Activated T-cell treated with anti-CD3 and anti-CD28 coated beads for 4 hours (primary cell): ENCODE measurements around the gene SC5D.

Experiments
- DNase-seq: peaks from one replicate; pipeline ENCODE4 v3.0.0-alpha.2; 2020

Gene SC5D

DNA sequence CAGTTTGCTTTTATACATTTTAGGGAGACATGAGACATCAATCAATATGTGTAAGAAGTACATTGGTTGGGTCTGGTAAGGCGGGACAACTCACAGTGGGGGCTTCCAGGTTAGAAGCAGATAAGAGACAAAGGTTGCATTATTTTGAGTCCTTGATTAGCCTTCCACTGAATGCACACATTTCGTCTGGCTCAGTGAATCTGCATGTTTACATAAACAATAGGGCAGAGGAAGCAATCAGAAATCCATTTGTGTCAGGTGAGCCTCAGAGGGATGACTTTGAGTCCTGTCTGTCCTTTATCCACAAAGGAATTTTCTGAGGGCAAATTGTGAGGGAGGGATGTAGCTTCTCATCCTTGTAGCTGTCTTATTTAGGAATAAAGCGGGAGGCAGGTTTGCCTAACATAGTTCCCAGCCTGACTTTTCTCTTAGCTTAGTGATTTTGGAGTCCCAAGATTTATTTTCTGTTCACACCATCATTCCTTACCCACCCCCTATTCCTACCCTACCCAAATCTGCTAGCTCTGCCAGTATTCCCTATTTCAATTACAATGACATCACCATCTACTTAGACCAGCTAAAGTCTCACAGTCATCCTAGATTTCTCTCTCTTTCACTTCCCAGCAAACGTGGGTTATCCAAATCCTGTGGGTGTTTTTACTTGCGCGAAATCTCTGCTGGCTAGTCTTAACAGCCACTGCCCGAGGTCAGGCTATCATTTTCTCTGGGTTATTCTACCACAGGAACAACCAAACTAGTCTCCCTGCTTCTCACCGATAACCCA lies 2.9 kb downstream of the SC5D start:
- DNase-seq = no peak

DNA sequence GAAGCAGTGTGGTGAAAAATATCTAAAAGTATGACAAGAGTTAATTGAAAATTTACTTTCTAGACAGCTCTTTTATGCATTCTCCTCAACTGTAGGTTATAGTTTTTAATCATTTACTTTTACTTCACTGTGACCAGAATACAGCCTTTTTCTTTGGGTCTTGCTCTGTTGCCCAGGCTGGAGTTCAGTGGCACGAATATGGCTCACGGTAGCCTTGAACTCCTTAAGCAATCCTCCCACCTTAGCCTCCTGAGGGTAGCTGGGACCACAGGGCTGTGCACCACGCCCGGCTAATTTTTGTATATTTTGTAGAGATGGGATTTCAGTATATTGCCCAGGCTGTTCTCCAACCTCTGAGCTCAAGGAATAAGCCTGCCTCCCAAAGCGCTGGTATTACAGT lies 5.3 kb downstream of the SC5D start:
- DNase-seq = no peak

DNA sequence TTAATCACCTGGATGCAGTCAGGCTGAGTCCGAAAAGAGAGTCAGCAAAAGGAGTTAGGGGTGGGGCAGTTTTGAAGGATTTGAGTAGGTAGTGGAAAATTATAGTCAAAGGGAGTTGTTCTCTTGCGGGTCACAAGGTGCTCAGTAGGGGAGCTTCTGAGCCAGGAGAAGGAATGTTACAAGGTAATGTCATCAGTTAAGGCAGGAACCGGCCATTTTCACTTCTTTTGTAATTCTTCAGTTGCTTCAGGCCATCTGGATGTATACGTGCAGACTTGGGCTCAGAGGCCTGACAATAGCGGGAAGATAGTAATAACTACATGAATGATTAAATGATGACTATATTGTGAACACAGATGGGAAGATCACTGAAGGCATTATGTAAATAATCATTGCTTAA lies 6.2 kb downstream of the SC5D start:
- DNase-seq = no peak

DNA sequence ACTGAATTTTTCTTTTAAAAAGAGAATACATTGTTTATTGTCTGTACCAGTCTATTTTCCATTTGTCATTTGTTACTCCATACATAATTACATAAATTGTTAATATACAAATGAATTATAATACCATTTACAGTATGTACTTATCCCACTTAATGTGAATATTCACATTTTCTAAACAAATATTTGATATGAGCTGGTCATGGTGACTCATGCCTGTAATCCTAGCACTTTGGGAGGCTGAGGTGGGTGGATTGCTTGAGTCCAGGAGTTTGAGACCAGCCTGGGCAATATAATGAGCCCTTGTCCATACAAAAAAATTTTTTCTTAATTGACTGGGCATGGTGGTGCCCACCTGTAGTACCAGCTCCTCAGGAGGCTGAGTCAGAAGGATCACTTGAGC lies 6.8 kb downstream of the SC5D start:
- DNase-seq = no peak

DNA sequence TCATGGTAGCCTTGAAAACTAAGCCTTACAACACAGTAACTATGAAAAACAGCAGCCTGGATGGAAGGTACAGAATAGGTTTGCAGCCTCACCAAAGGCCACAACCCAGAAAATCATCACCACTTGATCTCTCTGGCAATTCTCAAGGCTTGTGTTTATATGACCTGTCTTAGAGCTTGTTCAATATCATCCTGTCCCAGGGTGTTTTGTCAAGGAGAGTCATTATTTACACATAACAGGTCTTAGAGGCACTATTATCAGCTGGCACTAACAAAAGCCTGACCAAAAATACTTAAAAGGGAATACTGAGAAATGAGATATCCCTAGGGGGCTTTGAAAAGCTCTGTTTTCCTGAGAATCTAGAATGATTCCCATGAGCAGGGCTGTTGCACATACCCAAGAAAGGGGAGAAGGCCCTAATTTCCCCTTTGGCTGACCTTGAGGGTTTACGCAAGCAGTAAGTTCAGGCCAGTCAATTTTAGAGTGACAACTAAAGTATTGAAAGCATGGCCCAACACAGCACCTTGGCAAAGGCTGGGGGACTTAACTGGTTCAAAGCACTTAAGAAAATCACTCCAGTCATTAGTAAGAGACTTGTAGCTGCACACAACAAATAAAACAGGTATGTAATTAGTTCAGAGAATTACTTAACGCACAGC lies 7.9 kb downstream of the SC5D start:
- no peak for DNase-seq

DNA sequence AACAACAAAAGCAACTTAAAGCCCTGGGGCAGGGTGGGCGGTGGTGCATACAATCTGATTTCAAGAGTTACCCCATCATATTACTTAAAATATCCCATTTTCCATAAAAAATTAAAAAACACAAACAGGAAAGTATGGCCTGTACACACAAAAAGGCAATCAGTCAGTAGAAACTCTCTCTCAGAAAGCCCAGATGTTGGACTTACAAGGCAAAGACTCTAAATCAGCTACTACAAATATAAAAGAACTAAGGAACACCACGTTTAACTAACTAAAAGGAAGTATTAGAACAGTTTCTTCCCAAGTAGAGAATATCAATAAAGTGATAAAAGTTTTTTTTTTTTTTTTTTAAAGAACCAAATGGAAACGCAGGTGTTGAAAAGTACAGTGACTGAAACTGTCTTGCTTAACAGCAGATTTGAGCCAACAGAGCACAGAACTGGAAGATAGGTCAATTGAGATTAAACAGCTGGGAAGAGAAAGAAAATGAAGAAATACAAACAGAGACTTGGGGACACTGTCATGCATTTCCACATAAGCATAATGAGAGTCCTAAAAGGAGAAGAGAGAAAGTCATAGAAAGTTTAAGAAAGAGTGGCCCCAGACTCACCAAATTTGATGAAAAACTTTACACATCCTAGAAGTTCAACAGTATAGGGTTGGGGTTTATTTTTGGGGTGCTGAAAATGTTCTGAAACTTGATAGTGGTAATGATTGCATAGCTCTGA lies 8.6 kb downstream of the SC5D start:
- DNase-seq = no peak

DNA sequence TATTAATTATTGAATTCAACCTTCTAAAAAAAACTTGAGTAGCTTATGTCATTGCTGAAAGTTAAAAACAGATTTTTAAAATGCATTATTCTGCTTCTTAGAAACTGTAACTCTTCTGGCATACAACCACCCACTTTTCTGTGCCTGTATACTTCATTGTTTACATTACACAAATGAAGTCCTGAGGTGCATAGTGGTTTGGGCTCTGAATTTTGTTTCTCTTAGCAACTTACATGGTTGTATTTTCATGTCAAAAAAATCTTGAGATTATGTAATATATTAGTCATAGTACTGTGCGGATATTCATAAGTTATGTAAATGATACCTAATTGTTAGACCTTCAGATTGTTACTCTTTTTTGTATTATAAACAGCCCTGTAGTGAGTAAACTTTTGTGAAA lies 12.2 kb downstream of the SC5D start:
- DNase-seq = no peak

DNA sequence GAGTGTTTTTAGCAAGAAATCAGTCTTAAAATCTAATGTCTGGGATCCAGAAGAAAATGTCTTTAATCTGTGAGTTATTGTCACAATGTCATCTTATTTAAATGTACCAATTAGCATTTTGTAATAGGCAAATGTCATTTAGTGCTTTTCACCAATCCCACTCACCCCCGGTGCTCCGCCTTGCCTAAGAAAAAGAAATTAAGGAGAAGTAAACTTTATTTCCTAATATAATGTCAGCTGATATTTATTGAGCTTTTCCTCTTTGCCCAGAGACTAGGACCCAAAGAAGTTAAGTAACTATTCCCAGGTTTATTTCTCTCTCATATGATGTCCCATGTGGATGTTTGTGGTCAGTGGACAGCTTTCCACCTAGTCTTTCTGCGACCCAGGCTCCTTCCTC lies 16.2 kb downstream of the SC5D start:
- DNase-seq = no peak

DNA sequence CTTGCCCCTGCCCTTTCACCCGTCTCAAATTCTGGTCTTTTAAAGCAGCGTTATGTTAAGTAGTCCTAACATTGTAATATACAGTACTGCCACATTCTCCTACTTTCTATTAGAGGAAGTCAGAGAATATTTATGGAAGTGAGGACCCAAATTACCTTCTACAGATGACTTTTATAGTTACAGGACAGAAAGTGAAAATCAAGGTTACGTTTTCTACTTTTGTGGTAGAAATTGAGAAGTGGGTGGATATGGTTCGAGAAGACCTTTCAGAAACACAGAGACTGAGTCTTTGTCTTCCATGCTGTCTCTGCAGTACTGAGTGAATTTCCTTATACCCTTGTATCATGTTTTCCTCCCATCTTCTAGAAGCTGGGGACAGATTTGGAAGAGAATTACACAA lies 17.1 kb downstream of the SC5D start:
- no peak for DNase-seq

DNA sequence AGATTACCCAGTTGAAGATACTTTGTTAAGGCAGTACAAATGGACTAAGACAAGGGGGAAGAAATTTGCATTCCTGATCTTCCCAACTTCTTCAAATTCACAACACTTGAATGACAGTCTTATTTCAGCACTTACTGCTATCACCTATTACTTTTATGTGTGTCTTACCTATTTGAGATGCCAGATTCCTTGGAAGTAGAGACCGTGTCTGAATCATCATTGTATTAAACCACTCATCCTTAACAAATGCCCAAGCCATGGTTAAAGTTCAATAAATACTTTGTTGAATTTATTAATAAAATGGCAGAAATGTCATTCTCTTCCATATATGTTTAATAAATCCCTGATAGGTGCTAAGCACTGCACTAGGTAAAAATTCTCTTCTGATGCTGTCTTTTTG lies 18.3 kb downstream of the SC5D start:
- no peak for DNase-seq

DNA sequence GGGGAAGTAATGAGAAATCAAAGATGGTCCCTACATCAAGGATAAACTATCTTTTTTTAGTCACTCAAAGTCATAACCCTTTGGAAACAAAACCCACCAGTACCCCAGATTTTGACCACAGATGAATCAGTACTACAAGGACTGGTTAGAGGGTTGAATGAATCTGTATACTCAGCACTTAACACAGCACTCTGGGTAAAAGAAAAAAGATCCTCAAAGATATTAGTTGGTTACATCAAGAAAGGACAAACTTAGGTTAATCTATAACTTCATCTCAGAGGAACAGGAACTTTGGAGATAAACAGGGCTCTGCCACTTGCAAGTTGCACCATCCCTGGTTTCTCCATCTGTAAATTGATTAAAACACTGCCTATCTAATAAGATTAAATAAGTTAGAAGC lies 18.8 kb downstream of the SC5D start:
- DNase-seq = no peak

DNA sequence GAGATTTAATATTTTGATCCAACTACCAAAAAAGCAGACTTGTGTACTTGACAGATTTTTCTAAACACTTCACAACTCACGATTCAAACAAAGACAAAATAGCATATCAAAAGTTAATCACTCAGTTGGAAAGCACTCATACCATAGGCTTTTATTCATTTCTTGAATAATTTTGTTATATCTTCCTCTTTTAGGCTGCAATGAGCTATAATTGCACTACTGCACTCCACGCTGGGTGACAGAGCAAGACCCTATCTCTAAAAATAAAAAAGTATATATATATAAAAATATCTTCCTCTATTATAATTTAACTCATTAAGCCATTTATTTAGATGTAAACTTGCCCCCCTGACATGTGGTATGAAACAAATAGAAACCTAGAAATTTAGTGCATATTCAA lies 19.9 kb downstream of the SC5D start:
- DNase-seq = no peak

DNA sequence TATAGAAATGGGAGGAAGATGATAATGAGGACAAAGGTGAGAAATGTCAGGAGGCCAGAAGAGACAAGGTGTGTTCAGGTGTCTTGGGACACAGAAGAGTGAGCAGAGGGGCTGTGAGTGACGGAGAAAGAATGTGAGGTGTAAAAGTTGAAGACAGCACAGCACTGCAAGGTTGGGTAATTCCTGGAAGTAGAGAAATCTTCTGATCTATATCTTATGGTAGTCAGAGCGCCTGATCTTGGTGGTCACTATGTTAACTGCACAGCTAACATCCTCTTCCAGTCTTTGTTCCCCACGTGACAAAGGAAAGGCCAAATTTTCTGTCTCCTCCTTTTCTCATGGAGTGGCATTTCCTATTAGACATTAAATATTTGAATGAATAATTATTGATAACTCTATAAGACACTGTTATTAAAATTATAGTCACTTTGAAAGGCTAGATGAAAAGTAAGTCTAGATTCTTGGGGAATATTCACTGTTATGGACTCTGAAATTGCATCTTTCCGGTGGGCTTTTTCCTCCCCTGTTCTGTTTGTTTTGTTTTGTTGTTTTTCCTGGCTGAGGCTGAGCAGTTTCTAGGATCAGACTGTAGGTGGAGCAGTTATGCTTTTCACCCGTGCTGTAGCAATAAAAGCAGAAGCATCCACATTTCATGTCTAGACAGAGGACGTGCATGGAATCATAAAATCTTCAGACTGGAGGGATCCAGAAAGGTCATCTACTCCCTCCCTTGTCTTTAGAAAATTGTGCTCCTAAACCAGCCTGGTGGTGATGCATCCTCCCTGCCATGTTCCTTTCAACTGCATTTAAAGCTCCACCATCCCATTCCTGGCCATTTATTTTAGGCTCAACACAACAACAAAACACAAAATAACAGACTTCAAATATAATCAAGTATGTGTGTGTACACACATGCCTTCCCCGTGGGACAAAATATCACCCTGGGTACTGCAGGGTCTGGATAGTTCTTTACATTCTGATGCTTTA lies 26.6 kb downstream of the SC5D start:
- DNase-seq = no peak

DNA sequence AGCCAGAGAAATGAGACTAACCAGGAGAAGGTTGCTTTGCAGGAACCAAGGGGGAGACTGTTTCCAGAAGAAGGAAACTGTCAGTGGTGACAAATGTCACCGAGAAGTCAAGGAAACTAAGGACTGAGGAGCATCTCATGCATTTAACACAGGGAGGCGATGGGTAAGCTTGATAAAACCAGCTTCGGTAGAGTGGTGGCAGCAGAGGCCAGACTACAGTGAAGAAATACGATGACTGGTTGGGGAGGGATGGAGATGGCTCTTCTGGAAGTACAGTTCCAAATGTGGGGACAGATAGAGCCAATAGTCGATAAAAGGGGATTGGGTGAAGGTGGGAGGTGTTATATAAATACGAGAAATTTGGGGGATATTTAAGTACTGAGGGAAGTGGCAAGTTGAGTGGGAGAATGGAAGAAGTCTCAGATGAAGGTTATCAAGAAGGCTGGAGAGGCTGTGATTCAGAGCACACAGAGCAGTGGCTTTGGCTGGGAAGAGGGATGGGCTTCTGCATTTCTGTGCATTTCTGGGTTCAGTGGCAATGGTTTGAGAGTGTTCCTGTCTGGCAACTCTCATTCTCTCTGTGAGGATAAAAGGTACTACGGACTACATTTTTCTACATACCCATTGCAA lies 29.2 kb downstream of the SC5D start:
- no peak for DNase-seq

DNA sequence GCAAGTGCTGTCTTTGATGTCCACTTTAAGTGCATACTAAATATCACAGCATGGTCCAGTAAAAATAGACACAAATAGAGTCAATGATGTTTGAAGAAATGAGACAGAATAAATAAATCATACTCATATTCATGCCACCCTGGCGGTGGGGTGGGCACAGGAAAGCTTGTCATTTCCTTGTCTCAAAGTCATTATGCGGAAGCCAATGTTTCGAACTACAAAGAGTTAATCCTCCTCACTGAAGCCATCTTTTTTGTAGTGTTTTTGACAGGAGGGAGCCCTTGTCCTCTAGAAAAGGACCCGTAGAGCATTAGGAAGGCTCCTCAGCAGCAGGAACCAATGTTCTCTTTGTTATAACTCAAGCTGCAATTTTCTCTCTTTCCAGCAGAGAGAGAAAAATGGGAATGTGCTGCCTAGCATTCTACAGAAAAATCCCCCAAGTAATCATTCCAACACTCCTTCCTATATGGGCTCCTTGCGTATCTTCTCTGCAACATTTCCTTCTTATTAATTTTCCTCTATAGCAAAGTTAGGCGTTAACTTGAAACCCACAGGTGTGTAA lies 30.6 kb downstream of the SC5D start:
- DNase-seq = no peak

DNA sequence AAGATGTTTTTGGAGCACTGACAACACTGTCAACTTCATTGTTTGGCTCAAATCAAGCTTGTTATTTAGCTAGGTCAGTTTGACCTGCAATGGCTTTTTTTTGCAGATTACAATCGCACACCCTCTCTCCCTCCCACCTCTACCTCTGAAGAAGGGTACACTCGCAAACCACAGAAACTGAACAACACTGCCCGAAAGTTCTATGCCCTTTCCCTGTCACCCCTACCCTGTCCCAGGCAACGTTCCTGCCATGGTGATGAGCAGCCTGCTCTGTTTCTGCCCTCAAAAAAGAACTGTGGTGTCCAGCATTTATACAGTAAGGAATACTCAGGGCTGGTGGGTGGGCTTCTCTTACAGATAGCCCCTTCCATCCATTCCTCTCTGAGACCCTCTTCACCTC lies 33.7 kb downstream of the SC5D start:
- no peak for DNase-seq

DNA sequence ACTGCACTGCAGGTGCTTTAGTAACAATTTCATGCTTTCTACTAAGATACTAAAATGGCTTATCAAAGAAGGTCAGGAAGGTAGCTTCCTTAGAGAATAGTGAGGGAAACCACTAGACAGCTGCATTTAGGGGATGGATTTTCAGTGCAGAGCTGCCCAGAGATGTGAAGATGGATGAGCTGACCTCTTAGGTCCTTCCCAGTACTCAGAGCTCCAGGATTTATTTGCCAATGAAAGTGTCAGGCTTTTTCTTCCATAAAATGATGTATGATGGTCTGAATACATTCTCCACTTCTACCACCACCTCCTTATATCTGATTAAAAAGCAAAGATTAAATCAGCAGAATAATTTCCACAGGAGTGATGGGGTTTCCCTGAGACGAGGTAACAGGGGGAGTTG lies 35.0 kb downstream of the SC5D start:
- DNase-seq = no peak

DNA sequence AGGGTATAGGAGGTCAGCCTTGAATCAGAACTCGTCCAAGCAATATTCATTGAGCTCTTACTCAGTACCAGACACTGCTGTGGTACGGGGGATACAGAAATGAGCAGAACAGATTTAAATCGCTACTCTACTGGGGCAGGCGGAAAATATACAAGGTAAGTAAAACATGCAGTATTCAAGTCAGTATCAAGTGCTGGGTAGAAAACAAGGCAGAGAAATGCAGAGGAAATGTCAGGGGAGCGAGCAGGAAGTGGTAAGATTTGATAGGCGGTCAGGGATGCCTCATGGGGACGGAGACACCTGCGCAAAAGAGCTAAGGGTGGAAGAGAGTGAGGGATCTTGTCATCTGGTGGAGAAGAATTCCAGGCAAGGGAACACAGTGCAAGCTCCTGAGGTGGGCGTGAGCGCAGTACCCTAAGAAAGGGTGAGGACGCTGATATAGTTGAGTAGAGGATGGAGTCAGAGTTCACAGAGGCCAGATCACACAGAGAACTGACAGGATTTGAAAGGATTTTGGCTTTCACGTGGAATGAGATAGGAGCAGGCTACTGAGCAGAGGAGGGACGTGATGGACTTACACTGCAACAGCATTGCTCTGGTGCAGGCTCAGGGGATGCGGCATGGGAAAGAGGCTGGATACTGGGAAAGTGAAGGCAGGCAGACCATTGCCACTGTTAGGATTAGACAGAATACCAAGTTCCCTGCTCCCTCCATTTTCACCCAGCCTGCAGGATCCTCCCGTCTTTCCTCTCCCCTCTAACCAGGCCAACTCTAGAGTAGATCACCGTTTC lies 35.8 kb downstream of the SC5D start:
- DNase-seq = peak; percentile 14

DNA sequence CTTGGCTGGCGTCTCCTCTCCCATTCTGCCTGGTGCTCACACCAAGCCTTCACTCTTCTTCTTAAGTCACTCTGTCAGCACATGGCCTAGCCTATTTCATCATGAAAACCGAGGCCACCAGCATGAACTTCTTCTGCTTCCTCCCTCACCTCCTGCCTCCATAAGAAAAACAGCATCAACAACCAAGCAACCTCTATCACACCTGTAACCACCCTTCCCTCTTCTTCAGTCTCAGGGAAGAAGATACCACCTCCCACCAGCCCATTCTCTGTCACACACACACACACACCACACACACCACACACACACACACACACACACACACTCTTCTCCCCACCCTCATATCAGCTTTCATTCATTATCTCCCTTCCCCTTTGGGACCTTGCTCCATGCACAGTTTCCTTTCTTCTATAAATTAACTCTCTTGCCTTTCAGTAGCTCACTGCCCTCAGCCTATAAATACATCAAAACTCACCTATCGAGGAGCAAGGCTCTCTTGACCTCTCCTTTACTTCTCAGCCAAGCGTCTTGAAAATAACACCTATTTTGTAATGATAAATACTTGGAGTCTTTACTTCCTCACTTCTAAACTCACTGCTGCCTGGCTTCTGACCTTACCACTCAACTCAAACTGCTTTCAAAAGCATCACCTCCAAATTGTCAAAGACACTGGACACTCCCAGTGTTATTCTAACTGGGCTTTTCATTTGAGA lies 36.6 kb downstream of the SC5D start:
- no peak for DNase-seq

DNA sequence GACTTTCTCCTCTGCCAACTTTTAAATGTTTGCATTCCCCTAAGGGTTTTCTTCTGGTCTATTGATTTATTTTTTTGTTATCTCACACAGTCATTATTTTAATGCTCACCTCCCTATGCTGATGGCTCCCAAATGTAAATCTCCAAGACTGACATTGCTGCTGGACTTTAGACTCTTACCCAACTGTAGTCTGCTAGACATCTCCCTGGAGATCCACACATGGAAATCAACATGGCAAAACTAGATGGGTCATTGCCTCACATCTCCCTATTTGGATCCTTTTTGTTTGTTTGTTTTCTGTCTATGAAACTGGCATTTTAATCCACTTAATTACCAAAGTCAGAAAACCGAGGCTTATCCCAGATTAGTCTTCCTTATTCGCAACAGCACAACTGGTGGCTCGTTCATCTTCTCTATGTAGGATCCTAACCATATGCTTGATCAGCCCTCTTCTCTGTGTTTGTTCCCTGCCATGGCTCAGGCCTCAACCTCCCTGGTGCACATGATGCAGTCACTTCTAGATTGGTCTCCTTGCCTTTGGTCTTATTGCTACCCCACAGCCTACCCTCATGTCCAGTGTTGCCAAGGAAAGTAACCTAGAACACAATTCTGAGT lies 37.3 kb downstream of the SC5D start:
- no peak for DNase-seq
